RKO (cell line): Measurements from ENCODE around the gene ENTR1.

Source experiments
- DNase-seq: peaks from one replicate; pipeline ENCODE4 v3.0.0-alpha.2; 2016; ENCODE audit warnings: low spot score

ENTR1 gene, protein sequence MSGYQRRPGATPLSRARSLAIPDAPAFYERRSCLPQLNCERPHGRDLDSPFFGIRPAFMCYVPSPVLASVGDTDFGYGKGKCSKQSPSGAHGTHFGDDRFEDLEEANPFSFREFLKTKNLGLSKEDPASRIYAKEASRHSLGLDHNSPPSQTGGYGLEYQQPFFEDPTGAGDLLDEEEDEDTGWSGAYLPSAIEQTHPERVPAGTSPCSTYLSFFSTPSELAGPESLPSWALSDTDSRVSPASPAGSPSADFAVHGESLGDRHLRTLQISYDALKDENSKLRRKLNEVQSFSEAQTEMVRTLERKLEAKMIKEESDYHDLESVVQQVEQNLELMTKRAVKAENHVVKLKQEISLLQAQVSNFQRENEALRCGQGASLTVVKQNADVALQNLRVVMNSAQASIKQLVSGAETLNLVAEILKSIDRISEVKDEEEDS

DNA sequence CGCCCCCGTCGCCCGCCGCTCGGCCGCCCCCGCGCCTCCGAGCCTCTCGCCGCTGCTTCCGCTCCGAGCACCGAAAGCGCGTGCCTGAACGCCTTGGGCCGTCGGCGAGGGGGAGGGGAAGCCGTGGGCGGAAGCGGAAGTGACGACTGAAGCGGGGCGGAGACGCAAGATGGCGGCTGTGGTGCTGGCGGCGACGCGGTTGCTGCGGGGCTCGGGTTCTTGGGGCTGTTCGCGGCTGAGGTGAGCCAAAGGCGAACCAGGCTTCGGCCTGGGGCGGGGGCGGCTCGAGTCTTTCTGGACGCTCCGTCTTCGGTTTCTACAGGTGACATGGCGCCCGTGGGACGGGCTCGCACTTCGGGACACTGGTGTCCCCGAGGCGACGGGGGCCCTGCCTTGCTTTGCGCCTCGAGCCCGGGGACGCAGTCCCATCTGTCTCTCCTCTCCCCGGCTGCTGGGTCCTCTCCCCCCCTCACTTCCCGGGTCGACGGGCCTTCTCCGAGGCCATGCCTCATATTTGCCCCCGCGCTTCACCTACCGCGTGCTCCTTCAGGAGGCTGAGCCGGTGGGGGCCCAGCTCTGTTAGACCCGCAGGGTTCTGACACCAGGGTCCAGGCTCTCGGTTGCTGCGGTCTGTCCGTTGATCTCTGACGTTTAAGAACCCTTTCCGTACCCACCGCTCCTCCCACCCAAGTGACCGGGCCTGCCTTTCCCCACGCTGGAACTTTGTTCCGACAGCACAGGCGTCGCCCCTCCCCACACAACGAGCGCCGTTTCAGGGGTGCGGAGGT lies at the start of gene ENTR1, which contains the start of gene PMPCA:
Gene ENTR1, minus strand, starts transcription at position 115 of the 788 bp plus-strand sequence. CDS start 217 bp downstream, outside the sequence.
Gene PMPCA, plus strand, starts transcription at position 159 of the 788 bp plus-strand sequence. Its CDS starts 11 bp downstream, at position 170.
- peak; percentile 97 for DNase-seq

DNA sequence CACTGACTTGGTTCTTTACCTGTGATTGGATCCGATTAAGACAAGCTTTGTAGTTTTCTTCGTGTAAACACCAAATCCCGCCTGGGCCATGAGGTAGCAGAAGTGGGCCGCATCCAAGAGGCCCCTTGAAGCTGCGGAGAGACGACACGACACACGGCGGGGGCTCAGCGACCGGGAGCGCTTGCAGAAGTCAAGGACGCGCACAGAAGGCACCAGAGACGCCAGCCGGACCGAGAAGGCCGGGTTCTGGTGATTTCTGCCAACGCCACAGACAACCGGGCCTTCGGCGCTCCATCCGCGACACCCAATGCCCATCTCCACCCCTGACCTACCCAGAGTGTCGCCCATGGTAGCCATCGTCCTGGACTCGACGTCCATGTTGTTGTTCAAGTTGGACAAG lies 49.0 kb upstream of the ENTR1 start:
- DNase-seq: no peak

DNA sequence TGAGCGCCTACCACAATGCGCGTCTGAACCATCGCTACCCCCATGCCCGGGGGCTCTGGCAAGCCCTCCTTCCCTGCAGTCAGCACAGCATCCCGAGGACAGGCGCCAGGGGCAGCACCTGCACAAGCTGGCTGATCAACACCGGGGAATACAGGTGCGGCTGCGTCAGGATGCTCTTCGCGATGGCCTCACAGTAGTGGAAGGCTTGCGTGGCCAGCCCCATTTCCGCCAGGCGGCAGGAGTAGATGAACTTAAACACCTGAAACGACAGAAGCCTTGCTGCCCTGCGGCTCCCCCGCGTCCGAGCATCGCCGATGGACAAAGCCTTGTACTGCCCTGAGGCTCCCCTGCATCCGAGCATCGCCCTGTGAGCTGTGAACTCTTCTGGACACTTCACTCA lies 46.9 kb upstream of the ENTR1 start:
- DNase-seq: no peak

DNA sequence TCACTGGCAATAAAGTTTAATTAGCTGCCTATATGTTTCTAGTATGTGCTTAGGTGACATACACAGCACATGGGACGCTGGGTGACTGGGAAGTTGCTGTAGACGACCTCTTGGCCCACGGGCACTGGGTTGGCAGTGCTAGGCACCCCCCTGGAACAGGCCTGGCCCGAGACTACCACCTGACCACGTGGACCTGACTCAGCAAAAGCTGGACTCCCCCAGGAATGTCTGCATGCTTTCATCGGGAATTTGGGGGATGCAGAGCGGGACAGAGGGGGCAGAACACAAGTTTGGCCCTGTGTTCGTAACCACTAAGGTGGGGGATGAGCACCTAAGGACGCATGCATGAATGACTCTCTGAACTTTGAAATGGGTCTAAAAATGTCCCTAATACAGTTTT lies 45.8 kb upstream of the ENTR1 start:
- no peak for DNase-seq

DNA sequence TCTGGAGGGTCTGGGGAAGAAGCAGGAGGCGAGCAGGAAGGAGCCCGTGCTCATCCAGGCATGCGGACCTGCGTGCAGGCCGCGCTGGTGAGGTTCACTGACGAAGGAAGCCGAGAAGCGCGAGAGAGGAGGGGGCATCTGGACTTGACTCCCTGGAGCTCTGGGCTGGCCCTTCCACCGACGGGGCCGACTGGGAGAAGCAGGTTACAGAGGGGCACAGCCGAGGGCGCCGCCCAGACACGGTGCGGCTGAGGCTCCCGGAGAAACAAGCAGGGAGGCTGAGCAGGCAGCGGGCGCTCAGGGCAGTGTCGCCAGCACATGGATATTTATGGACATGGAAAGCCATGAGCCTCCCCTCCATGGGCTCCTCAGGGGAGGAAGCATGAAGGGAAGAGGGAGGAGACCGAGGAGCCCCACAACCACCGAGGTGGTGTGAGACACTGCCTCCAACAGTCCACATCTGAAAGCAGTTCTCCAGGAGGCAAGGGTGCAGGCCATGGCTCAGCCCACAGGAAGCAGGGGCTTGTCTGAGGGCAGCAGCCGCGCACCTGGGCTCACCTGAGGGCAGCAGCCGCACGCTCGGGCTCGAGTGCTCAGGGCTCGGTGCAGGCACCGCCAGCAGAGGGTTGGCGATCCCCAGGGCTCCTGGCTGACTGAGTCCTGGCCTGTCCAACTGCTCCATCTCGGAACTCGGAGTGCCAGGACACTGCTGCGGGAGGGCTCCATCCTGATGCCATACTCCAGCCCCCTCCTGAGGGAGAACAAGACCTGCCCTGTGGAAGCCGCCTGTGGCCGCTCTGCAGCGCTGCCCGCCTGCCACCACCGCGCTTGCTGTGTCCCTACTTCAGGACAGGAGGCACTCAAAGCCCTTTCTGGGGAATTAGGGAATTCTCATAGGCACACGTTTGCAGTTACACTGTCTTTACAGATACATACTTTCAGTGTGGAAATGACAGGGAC lies 44.9 kb upstream of the ENTR1 start:
- no peak for DNase-seq

DNA sequence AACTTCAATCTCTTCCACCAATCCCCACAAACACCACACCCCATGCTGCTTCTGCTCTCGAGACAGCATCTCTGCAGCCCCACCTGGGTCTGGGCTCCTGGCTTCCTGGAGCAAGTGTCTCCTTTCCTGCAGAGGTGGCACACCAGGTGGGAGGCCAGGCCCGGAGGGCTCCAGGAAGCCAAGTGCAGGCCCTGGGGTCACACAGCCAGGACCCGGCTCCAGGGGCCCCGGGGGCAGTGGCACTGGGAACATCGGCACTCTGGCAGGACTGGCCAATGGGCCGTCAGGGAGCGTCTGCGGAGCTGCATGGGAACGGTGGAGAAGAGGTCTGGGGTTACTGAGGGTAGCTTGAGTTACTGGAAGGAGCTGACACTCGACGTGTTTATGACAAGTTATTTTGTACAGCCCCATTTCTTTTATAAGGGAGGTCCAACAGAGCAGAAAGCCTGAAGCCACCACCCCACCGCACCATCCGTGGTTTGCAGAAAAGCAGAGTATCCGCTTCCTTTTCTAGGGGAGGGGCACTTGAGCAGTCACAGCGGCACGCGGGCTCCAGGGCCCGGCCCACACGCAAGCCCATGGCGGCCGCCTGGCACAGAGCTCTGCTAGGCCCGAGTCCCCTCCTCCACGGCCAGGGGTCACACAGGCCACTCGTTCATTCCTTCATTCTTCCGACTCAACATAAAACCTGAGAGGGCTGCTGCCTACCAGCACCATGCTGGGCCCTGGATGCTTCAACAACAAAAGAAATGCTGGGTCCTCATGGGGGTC lies 43.8 kb upstream of the ENTR1 start:
- no peak for DNase-seq

DNA sequence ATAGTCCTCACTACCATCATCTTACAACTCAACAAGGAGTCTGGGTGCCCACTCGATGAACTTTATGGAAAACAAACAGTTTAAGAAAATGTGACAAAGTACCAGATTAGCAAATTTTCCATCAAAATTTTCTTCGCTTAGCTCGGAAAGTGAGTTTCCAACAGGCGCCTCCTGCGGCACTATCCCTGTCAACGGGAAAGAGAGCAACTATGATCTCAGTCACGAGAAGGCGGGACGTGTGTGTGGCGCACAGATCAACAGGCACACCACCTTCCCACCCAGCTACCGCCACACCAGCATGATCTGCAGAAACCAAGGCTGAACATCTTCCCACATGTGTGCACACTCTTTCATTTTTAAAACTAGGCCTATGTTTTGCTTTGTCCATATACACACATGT lies 42.9 kb upstream of the ENTR1 start:
- no peak for DNase-seq

DNA sequence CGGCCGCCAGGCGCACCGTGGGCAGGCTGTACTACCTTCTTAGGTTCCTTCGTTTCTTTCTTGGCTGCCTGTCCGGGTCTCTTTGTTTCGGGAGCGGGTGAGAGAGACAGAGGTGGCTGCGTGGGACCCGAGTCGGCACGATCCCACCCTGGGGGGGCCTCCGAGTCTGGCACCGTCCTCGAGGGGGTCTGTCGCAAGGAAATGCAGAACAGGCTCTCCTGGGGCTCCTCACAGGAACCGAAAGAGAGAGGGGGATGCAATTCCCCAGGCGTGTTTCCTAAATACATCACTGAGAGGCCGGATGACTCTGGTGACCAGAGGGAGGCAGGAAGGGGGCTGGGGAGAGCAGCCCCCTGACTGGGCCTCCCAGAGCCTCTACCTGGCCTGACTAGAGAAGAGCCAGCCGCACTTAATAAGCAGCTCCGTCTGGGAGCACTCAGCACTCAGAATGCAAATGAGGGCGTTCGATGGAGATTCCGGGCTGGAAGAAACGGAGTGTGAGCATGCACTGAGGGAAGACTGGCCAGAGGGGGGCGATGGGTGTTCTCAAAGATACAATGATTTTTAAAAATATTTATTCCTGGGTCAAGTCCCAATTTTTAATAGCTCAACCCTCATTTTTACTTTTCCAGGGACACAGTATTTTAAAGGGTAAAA lies 40.9 kb upstream of the ENTR1 start:
- DNase-seq: no peak

DNA sequence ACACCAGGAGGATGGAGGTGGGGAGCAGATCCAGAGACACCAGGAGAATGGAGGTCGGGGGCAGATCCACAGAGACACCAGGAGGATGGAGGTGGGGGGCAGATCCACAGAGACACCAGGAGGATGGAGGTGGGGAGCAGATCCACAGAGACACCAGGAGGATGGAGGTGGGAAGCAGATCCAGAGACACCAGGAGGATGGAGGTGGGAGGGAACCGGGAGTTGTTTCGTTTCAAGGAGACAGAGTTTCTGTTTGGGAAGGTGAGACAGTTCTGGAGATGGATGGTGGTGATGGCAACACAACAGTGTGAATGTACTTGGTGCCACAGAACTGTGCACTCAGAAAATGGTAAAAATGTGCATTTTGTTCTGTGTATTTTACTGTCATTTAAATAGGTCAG lies 38.2 kb upstream of the ENTR1 start:
- DNase-seq: no peak

DNA sequence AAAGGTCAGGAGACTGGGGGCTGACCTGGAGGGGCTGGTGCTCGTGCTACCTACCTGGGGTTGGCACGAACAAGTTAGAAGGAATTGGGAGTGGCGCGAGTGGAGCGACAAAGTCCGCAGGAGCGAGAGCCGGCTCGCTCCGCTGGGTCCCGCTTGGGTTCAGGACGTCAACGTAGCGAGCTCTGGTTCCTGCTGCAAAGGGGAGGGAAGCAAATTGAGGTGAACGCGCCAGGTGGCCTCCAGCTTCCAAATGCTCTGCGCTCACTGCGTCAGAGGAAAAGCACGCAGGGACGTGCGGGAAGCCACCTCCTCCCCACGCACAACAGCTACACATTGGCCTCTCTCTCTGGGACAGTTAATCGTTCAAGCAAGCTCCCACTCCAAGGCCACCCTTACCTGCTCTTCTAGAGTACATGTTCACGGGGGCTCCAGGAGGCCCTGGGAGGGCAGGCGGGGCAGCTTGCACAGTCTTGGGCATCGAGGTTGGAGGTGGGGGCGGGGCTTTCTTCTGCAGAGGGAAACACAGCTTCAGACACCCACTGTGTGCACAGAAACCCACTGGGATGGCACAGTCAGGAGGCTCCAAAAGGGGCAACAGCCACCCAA lies 36.9 kb upstream of the ENTR1 start:
- DNase-seq: no peak

DNA sequence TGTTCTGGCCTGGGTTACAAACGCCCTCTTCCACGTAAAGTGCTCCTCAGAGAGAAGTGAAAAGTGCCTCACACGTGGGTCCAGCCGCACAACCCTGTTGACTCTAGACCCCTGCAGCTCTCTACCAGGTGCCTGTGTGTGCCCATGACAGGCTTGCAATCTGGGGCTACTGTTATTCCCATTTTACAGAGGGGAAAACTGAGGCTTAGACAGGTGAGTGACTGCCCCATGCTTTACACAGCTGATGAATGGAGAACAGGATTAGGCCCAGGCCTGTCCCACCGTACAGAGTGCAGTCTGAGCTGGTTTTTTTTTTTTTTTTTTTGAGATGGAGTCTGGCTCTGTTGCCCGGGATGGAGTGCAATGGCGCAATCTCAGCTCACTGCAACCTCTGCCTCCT lies 35.4 kb upstream of the ENTR1 start:
- DNase-seq: no peak

DNA sequence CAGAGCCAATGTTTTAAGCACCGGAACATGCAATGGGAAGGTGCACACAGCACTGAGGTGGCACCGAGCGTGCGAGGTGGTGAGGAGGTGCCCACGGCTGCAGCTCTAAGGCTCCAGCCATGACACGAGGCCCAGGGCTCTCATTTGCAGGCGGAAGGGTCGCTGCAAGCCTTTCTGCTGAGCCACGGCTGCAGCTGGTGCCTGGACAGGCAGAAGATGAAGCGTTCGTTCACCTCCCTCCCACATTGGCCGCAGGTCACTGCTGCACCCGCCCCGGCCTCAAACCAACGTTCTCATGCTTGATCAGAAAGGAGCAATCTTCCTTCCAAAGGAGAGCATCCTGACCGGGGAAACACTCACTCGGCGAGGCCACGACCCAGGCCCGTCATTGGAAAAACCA lies 33.7 kb upstream of the ENTR1 start:
- no peak for DNase-seq

DNA sequence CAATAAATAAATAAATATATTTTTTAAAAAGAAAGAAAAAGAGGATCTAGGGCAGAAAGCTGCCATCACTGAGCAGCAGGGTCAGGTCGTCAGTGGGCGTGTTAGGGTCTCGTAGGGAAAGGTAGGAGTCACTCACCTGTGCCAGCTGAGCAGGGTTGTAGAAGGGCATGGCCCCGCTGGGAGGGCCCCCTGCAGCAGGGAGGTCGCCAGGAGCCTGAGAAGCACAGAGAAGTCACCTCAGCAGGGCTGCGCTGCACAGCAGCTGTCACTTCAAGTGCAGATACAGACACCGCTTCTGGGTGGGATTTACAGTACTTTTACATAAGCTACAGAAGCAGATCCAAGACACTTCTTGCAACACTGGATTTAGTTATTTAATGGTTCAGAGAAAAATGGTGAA lies 33.3 kb upstream of the ENTR1 start:
- no peak for DNase-seq

DNA sequence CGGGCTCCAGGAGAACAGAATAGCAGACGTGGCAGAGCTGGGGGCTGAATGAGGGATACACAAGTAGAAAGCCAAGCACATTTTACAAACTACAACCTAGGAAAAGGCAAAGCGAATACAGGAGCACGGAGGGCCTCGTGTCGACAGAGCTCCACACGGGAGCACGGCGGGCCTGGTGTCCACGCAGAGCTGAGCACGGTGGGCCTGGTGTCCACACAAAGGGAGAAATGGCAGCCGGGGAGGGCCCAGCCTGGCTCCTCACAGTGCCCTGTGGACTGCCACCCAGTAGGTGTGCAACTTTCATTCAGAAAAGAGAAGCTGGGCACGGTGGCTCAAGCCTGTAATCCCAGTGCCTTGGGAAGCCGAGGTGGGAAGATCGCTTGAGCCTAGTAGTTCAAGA lies 32.7 kb upstream of the ENTR1 start:
- no peak for DNase-seq

DNA sequence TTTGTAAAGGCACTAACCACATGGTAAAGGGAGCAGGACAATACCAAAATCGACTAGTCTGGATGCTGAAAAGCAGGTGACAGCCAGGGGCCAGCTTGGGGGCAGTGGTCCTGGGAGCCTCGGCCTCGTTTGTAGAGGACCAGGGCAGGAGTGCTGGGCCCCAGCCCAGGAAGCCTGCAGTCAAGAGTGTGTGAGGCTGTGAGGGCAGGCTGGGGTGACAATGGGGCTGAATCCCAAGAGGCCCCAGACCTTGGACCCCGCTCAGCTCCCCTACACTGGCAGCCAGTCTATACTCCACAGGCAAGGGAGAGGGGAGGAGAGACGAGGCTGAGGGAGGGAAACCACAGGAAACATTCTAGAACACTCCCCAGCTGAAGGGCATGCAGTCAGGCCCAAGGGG lies 31.9 kb upstream of the ENTR1 start:
- no peak for DNase-seq

DNA sequence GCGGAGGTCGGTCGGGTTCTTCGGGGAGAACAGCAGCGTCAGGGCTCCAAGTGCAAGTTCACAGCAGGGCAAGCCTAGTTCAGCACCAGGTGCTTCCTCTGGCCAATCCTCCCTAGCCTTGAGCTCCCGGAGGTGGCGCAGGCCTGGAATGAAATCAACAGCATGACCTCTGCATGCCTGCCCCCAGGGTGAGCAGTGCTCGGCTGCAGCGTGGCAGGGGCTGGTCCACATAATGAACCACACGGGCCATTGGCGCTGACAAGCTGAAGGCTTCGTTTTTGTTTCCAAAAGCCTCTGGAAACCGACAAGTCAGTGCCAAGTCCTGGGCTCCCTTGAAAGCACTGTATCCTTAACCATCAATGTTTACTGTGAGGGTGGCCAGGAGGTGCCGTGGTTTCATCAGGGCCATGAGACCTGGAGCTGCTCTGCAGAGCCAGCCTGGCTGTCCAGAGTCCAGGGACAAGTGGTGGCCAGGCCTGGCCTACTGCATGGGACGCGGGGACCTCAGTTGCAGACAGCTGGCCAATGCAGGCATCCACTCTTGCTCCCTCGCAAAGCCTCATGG lies 31.3 kb upstream of the ENTR1 start:
- DNase-seq: no peak

DNA sequence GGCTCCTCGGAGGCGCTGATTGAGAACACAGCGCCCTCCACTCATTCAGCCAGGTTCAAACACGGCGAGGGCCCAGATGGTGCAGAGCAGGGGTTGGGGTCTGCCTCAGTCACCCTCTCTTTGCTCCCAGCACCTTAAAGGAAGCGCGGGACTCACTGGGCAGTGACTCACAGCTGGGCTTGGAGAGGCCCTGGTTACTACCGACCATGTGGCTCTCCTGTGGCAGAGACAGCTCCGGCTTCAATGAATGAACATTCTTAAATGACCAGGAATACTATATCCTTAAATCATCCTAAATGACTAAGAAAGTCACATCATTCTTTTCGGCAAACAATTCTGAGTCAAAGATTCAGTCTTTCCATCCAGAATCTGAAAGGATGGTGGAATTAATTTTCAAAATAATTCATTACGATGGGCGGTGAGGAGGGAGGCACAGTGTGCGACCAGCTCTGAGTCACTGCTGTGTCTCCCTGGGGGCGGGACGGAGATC lies 30.8 kb upstream of the ENTR1 start:
- DNase-seq: peak; percentile 61

DNA sequence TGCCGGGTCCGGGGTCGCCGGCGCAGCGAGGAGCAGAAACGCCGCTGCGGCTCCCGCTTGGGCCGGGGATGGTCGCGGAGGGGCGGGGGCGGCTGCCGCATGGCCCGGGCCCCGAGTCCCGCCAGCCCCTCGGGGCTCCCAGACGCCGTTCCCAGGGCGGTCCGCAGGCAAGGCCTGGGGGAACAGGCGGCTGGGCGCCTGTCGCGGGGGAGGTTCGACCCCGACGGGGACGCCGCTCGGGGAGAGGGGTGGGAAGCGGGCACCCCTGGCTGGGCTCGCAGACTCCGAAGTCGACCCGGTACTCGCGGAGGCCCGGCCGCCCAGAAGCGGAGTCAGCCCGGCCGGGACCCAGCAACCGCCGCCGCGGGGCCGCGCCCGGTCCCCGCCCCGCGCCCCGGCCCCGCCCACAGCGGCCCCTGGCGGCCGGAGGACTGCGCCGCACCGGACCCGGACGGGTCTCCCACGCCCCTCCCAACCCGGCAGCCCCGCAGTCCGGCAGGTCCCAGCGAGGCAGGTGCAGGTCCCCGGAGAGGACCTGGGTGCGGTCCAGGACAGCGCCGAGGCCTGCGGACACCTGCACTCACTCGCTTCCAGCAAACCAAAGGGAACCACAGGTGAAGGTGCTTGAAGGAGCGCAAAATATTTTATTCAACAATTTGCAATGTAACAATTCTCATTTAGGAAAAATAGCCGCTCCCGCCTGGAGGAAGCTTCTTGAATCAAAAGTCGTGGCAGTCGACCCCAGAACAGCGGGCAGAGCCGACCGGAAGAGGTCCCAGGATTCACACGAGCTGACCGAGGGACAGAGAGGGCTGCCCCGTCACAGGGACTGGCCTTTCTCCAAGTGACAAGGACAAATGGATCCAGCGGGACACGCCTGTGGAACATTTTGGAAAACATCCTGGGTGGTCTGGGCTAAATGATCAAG lies 29.3 kb upstream of the ENTR1 start, which contains the start of gene INPP5E:
Gene INPP5E, minus strand, starts transcription at position 365 of the 928 bp plus-strand sequence. CDS start 426 bp downstream, outside the sequence.
- peak; percentile 79 for DNase-seq
